COLO668 (cell line): ENCODE measurements around the gene TMEM30A.

Experiments
- DNase-seq: peaks from one replicate; lab custom pipeline; 2025; ENCODE audit not compliant: unreplicated experiment; lab: John Stamatoyannopoulos, UW

The TMEM30A gene

GRCh38 chr6:75284632-75285282 is at the start of gene TMEM30A:
TSS of gene TMEM30A (minus strand) at chr6:75284792. CDS start at chr6:75284638, 154 bp downstream.
- peak; percentile 94 for DNase-seq

- DNase-seq: no peak
Observed at GRCh38 chr6:75333676-75334200, 49.1 kb upstream of the TMEM30A start.

DNA sequence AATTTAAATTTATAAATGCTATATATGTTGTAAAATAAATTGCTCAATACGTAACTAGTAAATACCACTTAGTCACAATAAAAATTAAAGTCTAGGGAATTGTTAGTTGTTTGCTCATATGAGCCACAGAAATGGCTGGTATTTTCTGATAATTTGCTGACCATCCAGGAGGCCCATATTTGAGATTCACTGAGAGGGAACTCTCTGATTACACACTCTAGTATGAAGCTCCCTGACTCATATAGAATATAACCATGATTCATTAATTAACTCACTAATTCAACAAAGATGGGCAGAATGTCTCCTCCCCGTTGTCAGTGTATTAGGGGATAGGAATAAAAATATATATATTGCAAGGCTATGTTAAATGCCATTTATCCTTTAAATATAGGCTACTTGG is 46.6 kb upstream of the TMEM30A start:
- no peak for DNase-seq

- no peak for DNase-seq
Observed at GRCh38 chr6:75329703-75330102, 45.1 kb upstream of the TMEM30A start.

DNA sequence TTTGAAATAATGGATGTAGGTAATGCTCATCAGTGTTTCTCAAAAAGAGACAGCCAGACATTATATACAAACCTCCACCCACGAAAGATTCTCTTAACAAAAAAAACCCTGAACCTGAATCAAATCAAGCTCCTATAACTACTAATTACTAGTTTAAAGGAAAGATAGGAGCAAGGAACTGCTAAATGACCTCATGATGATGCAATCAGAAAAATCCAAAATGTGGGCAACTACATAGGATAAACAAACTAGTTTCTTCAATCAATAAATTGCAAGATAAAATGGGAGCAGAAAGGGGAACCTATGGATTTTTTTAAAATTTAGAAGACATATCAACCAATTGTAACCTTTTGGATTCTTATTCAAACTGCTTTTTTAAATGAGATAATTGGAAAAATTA is 43.2 kb upstream of the TMEM30A start:
- no peak for DNase-seq

GRCh38 chr6:75326557-75327258 is 42.1 kb upstream of the TMEM30A start:
- no peak for DNase-seq

DNA sequence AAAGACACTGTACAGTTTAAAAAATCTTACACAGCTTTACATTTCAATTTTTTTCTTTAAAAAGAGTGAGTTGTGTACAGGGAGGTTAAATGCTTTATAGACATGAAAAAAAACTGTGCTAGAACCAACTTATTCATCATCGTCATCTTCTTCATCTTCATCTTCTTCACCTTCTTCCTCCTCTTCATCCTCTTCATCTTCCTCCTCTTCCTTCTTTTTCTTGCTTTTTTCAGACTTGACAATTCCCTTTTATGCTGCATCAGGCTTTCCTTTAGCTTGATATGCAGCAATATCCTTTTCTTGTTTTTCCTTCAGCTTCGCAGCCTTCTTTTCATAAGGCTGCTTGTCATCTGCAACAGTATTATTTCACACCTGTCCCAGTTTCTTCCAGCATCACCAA is 34.3 kb upstream of the TMEM30A start:
- no peak for DNase-seq

GRCh38 chr6:75317503-75318206 is 33.1 kb upstream of the TMEM30A start:
- DNase-seq: no peak

DNA sequence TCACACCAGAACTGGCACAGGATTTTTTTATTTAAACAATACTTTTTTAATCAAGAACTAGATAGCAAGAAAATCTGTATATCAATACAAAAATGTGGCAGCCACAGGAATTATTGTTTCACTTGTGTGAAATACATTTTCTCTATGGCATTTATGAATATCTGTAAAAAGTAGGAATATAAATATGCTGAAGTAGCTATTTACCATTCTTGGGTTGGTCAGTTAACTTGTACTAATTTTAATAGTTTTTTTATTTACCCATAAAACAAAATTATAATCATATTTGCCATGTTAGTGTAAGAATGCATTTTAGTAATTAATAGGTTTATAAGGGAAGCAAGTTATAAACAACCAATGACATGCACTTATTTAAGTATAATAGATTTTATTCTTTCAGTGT is 31.4 kb upstream of the TMEM30A start:
- DNase-seq: no peak

- no peak for DNase-seq
Observed at GRCh38 chr6:75308250-75308988, 23.8 kb upstream of the TMEM30A start.

- DNase-seq: no peak
Observed at GRCh38 chr6:75307364-75308004, 22.9 kb upstream of the TMEM30A start.

- no peak for DNase-seq
Observed at GRCh38 chr6:75306064-75306463, 21.5 kb upstream of the TMEM30A start.

GRCh38 chr6:75305573-75305972 is 21.0 kb upstream of the TMEM30A start:
- DNase-seq: no peak

GRCh38 chr6:75302280-75302679 is 17.7 kb upstream of the TMEM30A start:
- DNase-seq: no peak

DNA sequence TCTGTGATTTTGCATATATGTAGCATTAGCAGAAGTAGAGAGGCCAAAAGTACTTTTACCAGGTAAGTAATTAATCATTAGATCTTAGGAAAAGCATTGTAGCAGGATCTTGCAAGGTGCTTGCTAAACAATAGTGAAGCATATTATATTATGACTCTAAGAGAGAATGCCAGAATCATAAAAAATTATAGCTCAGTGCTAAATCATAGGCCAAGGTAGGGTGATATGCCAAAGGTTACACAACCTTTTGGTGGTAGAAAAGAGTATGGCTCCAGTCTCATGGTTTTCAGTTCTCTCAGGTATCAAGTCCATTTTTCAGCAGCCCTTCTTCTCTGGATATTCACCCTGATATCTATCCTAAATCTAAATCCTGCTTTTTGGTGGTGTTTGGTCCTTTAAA is 16.9 kb upstream of the TMEM30A start:
- no peak for DNase-seq

DNA sequence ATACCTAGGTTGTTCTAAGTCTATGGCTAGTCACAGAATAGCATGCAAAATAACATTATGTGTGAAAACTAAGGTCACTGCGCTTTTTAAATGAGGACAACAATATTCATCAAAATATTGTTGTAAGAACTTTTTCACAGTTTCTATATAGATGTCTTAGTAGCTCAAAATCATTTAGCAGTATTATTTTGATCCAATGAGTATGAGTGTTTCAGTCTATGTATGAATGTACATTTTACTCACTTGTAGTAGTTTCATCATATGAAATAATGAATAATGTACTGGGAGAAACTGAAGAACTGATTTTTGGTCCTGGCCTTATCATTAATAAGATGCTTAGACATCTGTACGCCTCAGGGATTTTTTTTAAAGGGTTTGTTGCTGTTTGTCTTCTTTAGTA is 16.5 kb upstream of the TMEM30A start:
- DNase-seq: no peak

DNA sequence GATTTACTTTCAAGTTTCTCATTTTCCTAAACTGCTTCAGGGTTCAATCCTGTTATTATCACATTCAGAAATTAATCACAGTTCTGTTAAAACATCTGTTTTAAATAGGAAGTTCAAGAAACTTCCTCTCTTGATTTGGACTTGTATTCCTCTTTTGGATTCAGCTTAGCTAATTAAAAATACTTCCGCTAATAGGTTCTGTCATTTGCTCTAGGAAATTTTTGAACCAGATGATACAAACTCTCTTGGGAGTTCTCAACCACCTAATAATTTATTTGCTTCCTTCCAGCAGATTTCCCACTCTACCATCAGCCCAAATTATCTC is 15.9 kb upstream of the TMEM30A start:
- no peak for DNase-seq

DNA sequence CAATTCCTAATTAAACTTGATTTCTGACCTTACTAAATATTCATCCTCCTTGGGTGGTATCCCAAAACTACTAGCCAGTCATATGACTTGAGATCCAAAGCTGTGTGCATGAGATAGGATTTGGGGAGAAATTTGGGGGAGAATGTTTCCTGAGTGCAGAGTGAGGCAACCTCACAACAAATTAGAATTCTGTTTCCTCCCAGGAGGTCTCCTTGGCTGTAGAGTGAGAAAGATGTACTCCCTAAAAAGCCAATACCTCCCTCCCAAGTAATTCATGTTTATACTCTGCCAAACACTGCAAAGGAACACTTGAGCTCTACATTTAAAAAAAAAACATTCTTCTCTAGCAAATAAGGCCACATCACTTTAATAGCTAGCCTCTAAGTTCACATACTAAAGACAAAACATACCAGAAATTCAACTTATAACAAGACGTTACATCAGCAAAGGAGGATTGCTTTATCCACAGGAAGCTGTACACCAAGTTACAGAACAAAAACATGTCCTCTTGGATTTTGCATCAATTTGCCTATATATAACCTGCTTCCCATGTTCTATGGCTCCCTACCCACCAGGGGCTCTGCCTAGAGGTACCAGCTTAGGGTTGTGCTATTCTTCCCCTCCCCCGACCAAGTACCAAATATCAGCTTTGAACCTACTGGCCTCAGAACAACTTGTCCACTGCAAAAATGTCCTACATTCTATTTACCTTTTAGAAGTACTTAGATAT is 15.4 kb upstream of the TMEM30A start:
- DNase-seq: no peak

- DNase-seq: no peak
Observed at GRCh38 chr6:75296811-75297779, 12.5 kb upstream of the TMEM30A start.
